NOMO-1 treated with dmso at 0.1 percent for 144 hours (cell line): ENCODE results near the gene SNX19.

Experiments
- DNase-seq: peaks from one replicate; lab custom pipeline; 2025; ENCODE audit not compliant: unreplicated experiment; lab: John Stamatoyannopoulos, UW

The SNX19 gene

DNA sequence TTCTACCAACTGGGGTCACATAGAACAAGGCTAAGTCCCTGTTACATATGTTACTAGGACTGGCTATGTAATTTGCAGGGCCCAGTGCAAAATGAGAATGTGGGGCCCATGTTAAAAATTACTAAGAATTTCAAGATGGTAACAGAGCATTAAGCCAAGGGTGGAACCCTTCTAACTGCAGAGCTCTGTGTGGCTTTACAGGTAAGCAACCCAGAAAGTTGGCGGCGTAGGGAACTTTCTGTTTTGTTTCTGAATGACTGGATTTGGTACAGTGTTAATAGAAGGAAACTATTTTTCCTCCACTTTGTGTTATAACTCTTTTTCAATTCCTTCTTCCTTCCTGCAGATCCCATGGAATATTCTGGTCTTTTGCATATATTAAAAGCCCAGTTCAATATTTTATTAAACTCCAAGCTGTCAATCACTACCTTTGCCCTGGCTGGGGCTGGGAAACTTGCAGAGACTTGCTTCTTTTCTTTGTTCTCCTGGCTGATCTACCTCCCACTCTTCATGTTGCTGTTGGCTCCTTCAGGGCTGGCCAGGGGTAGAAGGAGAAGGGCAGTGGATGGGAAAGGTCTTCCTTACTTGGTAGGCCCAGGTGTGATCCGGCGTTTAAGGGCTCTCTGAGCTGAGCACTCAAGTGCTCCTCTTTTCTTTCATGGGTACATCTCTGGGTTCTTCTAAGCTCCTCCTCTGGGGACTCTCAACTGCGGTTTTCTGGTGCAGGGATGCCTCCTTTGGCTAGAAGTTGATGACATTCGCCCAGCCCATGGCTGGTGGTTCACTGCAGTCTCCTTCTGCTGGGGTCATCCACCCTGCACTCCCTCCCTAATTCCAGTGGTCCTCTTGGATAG is 67.7 kb downstream of the SNX19 start:
- DNase-seq: no peak

DNA sequence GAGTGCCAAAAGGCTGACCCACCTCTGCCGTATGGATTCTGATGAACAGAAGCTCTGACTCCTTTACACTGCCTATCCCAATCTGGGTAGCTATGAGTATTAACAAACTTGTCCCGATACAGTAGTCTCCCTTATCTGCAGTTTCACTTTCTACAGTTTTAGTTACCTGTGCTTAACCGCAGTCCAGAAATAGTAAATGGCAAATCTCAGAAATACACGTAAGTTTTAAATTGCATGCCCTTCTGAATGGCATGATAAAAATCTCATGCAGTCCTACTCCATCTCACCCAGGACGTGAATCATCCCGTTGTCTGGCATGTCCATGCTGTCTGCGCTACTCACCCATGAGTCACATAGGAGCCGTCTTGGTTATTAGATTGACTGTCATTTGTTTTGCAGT is 68.8 kb downstream of the SNX19 start:
- no peak for DNase-seq

DNA sequence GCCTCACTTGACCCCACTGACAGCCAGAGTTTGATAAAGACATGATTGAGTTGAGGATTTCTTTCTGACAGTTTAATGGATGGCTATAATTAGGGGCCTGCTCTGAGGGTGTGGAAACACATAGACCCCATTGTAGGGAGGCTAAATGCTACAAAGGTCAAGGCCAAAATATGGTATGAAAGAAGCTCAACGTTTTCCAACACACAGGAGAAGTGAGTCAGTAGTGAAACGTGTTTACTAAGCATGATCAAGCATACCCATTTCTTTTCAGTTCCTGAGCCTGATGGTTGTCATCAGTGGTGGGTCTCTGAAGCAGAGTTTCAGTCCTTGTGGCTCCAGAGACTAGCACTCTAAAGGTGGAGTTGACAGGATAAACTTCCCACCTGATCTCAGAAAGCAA is 69.7 kb downstream of the SNX19 start:
- no peak for DNase-seq

DNA sequence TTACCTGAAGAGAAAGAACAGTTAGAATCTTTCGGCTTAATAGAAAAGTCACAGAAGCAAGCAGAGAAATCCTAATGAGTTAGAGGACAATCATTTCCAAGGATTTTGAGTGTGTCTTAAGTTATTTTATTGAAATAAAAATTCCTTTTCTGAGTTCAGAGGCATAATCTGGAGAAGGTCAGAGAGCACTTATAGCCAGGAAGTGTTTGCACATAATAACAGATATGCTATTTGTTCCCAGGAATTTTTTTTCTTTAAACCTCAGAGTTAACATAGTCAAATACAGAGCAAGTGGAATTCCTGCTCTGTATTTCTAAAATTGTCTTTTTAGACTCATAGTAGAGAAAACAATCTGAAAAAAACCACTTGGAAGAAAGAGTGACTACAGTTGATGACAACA is 74.3 kb downstream of the SNX19 start:
- no peak for DNase-seq

DNA sequence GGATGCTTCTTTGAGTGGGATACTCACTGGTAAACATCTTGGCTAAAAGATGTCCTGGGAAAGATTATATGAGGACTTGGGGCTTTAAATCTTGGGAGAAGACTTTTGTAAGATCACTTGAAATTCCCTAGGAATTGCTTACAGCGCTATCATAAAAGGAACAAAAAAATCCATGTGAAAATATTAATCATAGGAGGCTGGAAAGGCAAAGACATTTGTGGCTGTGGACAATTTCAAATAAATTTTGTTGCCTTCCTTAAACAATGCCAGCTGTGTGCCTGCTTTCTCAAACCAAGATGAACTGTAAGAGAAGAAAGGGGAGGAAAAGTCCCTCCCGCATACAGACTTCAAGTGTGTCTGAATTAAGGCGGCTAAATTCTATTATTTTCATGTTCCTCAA is 75.6 kb downstream of the SNX19 start:
- DNase-seq: no peak

DNA sequence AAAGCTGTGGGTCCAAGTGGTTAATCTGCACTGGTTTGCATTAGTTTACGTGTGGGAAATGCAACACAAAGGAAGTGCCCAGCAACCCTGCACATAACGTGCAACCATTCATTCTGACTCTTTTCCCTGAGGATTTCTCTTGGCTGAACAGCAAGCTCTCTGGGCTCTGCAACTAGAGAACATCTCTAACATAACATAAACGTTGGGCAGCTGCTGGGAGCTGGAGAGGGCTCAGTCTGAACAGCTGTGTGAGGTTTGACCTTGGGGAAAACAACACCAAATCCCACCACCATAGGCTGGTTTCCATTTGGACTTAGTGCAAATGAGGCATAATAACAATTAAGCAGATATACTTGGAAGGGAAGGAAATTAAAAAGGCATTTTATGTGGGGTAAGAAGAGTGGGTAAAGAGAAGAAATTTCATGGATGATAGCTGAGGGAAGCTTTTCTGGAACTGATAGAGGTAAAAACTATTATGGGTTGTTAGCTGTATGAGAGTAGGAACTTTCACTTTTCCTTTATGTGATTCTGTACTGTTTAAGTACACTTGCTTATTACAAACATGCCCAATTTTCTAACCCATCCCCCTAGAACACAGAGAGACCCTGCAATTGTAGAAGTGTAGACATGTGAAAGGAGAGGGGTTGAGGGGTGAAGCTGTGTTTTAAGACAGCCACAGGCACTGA is 76.2 kb downstream of the SNX19 start:
- DNase-seq: no peak

DNA sequence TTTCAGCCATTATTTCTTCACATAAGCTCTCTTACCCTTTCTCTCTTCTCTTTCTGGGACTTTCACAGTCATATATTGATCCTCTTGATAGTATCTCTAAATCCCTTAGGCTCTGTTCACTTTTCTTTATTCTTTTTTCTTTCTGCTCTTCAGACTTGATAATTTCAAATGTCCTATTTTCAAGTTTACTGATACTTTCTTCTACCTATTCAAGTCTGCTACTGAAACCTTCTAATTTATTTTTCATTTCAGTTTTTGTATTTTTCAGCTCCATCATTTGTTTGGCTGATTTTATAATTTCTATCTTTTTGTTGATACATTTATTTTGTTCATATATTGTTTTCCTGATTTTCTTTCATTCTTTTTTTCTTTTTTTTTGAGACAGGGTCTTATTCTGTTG is 79.1 kb downstream of the SNX19 start:
- no peak for DNase-seq

DNA sequence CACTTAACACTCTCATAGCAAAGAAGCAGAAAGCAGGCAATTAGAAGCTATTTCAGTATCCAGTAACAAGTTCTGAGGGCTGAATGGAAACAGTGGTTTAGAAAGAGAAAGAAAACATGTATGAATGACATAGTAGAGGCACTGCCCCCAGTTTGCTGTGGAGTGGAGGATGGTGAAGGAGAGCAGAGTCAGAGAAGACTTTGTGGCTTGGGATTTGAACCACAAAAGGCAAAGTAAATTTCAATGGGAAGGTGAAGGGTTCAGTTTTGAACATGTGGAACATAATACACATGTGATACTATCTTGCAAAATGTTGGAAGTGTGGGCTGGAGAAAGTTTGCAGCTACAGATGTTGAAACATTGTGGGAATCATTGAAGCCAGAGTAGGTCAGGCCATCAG is 81.4 kb downstream of the SNX19 start:
- DNase-seq: no peak

DNA sequence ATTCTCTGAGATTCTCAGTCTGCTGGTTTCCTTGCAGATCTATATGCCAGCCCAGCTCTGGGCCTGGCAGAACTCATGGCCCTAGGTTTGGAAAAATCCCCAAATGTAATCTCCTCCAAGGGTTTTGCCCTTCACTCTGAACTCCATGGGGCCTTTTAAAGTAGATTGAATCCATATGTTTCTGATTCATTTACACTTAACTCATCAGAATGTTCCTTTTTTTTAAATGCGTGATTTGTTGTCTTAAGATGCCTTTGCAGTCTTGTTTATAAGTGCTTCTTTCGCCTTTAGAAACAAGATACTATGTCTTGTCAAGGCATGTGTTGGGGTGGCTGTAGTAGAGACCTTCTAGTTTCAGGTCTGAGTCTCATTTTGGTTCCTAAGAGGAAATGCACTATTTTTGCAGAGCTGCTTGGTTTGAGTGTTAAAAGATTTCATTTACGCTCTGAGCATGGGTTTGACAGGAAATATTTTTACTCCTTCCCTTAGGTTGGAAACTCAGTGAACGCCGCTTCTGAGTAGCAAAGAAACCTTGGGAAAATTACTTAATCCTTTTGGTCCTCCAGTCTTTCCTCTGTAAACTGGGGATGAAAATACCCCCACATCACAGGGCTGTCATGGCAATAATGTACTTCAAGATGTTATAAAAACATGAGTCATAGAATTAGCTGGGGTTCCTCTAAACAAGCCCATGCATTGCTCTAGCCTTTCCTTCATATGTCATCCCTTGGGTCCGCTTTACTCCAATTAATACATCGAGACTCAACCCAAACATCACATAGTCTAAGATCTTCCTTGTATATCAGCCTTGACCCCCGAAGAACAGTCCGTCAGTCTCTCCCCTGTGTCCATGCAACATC is 83.5 kb downstream of the SNX19 start:
- DNase-seq: no peak

DNA sequence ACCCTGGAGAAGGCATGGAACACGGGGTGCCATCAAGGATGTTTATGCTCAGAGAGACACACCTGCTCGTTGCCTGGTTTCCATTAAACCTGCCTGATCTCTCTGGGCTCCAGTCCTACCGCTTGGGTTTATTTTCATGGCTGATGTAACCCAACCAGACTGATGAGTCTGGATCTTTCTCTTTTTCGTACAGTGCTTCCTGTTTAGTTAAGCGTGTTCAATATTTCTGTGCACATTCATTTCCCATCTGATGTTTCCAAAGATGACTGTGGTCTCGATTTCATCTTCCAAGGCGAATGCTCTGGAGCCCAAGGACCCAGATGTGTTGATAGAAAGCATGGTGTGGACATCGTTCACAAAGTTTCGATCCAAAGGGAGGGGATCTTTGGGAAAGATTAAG is 84.3 kb downstream of the SNX19 start:
- DNase-seq: no peak

DNA sequence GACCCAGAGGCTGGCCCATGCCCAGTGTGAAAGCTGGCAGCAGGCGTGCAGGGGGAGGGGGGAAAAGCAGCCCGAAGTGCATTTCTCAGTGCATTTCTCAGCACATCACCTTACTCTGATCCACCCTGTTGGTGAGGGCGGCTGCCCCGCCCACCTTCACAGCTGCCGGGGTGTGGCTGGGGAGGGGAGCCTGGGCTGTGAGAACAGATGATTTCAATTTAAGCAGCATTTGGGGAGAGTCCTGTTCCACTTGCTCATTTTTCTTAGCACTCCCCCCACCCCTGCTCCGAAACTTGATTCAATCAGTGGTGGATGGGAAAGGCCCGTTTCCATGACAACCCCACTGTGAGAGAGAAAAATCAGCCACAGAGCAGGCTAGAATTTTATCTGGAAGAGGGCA is 84.8 kb downstream of the SNX19 start:
- DNase-seq: no peak

DNA sequence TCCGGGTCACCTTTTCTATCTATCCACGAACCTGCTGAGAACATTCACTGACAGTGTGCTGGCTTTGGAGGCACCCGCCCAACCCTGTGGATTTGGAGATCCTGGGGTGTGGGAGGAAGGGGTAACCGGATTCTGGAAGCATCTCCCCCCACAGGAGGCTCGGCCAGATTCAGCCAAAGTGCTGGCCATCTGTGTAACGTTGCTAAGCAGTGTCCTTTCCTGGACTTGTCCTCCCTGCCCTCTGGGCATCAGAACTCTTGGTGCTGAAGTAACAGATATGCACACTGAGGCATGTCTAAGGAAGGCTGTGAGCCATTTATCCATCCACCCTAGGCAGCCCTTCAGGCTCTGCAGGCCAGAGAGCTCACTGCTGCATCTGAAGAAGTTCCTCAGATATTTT is 85.7 kb downstream of the SNX19 start:
- DNase-seq: no peak

DNA sequence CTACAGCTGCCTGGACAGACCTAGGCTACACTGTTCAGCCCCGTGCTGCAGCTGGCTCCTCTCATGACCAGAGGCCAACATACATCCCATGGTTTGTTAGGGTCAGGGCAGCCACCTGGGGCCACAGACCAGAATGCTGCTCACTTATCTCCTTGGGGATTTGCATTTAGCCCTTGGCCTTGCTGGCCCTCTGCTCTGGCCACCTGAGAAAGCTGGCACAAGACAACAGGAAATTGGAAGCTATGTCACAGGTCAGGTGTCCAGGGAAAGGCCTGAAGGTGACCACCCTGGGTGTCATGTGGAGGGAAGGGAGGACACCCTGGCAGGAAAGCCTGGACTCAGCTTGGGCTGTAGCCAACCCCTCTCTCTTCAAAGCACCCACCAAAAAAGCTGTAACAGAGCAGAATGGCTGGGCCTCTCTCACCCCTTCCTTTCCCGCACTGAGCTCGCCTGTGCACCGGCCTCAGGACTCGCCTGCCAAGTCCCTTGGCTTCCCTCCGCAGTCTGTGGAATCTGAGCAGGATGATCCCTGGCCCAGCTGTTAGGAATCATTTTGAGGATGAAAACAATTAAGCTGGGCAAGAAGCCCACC is 86.3 kb downstream of the SNX19 start:
- no peak for DNase-seq

DNA sequence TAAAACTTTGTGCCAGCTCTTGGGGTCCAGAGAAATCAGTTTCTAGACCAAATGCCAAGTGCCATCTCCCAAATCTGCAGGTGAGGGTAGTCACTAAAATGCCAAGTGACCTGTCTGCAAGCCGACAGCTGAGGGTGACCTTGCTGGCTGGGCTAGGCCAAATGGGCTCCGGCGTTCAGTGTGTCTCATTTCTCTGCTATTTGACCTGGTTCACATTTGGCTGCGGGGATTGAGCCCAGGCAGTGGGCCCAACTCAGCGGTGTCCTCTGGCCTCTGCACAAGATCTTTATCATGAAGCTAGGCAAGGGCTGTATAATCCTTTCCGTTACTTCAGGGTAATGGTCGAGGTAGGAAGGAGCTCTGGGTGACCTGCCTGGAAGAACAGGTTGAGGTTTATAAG is 87.5 kb downstream of the SNX19 start:
- DNase-seq: no peak

DNA sequence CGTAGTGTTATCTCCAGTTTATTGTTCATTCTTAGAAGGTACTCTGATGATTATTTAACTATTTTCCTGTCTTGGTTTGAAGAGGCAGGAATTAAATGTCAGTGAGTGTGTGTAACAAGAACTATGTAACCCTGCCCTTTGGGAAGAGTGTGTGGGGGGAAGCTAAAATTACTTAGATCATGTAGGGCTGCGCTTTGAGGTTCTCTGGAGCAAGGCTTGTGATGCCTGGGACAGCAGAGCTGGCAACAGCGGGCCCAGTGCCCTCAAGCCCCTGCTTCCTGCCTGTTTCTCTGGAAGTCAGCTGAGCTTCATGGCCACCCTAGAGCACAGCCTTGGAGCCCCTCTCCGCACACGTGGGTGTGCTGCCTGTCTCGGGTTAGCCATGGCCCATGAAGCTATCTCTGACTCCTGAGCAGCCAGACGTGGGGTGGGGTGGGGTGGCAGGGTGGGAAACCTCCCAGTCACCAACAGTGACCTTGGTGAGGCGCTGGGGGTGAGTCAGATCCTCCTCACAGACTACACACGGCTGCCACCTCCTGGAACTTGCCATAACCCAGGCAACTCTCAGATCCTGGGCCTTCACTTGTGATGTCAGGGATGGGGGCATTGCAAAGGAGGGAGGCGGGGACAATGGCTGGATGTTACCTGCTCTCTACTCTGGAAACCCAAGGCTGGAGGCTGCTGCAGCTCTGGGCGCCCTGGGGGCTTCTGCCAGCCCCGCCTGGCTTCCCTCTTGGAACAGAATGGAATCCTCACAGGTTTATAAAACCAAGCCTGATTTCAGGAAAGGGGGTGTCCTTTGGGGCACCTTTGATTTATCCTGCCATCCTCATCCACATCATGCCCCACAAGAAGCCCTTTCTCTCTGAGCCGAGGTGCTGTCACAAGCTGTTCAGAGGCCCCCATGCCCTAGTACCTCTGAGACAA is 88.6 kb downstream of the SNX19 start:
- no peak for DNase-seq

DNA sequence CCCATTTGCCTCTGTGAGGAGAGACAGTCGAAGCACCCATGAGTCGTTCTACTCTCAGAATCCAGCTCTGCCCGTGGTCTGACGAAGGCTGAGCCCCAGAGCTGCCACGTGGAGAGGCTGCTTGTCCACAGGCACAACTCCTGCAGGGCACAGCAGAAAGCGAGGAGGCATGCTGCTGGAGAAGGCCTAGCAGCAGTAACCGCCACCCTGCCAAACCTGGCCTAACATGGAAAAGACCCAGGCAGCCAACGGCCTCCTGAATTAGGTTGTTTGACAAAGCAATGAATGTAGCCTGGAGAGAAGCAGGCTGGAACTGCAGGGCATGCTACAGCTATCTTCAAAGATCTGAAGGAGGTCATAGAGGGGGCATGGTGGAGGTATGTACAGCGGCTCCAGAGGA is 89.7 kb downstream of the SNX19 start:
- no peak for DNase-seq

DNA sequence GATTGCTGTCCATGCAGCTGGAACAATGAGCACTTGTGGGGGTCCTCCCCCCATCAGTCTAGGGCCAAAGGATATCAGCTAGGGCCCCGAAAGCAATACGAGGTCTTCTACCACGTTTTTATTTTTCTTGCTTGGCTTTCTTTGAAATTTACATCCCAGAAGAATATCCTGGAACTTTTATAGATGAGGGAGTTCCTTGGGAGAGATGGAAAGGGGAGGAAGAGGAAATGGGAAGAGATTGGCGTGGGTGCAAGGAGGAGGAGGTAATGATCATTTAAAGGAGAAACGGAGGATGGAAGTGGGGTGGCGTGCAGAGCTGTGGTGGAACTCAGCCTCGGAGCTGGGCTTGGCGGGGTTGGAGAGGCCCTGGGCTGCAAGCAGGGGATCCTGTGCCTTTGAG is 90.3 kb downstream of the SNX19 start:
- DNase-seq: no peak

DNA sequence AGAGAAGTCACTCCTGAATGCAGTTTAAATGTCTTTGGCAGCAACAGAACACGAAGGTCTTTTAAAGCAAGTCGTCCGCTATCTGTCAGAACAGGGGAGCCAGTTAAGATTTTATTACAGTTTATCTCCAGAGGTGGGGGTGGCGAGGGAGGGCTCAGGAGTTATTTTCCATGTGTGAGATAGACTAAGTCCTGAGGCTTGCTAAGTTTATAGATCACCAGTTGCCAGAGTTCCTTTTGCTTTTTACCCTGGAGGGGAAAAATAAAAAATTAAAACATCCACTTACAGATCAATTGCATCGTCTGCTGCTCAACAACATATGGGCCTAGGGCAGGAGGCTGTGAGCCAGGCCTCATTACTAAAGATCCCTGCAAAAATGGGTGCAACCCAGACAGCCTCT is 90.7 kb downstream of the SNX19 start:
- no peak for DNase-seq
